ENCODE data around the gene PACSIN1.

DNA sequence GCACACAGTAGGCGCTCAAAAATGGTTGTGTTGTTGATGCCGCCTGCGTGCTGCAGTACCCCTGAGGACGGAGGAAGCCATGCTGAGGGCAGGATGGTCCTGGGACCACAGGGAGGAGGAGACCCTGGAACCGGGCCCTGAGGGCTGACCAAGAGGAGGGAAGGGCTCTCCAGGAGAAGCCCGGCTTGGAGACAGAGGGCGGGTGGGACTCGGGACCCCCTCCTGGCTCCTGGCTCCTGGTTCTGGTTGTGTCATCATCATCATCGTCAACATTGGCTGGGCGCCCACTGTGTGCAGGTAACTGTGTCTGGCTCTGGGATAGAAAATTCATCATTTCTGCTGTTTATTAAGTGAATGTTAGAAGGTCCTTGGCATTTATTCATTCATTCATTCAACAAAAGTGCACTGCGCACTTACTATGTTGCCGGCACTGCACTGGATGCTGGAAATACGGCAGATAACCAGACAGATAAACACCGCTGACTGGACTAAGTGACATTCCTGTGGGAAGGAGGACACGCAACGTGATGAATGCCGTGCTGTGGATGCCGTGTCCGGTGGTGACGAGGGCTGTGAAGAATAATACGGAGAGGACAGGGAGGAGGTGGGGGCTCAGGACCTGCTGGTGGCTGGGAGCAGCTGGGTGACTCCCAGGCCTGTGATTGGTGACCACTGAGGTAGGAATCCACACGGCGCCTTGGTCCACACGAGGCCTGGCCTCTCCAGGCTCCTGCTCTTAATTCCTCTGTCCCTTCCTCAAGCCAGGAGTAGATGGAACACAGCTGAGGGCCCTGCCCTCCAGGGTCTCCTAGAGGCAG, 55.0 kb downstream of the PACSIN1 start:
- TF ChIP-seq FOXM1 (IDR thresholded peaks at IDR 0.05; ENCODE audit: borderline replicate concordance) (no peak), FOXA1 (IDR thresholded peaks at IDR 0.05) (no peak), ELF4 (IDR thresholded peaks at IDR 0.05) (no peak), TARDBP (IDR thresholded peaks at IDR 0.05) (no peak), FOXK2 (IDR thresholded peaks at IDR 0.05) (no peak), SP1 (IDR thresholded peaks at IDR 0.05) (no peak), ARNT (IDR thresholded peaks at IDR 0.05) (no peak), L3MBTL2 (conservative IDR thresholded peaks at IDR 0.05) (no peak), SUZ12 (IDR thresholded peaks at IDR 0.05) (no peak)
